K562 (cell line): ENCODE measurements around the gene CTDSP2. TPM values are rescaled to one million over a fixed set of nuclear protein-coding genes. Genes with fewer than 3 reads are reported as not detected.

Experiments used
- ATAC-seq: fragments of 200-7000 bp; cut with Tn5 transposase; 3 replicates; pipeline ENCODE4 v1.9.1; 2020; ENCODE audit warnings: moderate library complexity
- BruUV-seq: library from RNA; stranded (reverse); fragments of 400-500 nt; replicated peaks from 2 replicates; lab custom pipeline; 2021; lab: Mats Ljungman, UMichigan
- CTCF ChIA-PET: fragments of 300-600 bp; formaldehyde crosslinking; extraction: SDS; loops from one replicate; lab custom pipeline; 2021; ENCODE audit warnings: low intra/inter-chr PET ratio; lab: Yijun Ruan, JAX
- POLR2A ChIA-PET: fragments of 300-600, 350-650 bp; sonication (Branson Sonifier 250); formaldehyde crosslinking; extraction: SDS; loops from one replicate; lab custom pipeline; 2021; ENCODE audit warnings: antibody characterized with exemption, inconsistent platforms; lab: Yijun Ruan, JAX
- DNase-seq, 4 experiments: peaks; one replicate each; pipeline versions ENCODE4 v3.0.0 to v3.0.0-alpha.2; 2011 to 2018; ENCODE audit warnings: low spot score in 3 of 4, mixed read lengths in 3 of 4; ENCODE audit errors: extremely low read depth in 1 of 4
- FAIRE-seq: peaks from 2 replicates; lab custom pipeline; 2011; peaks lifted over from hg19 to GRCh38; lab: Jason Lieb, UNC
- H2AFZ ChIP-seq: 2 replicates; pipeline ENCODE4 v1.6.0; 2011; ENCODE audit warnings: low read depth, low read length, control low read depth, inconsistent platforms
- H3K27ac ChIP-seq: fragments of 200-600 bp; 3 replicates; pipeline ENCODE4 v1.8.0; 2011; ENCODE audit warnings: low read depth, mild to moderate bottlenecking, control low read depth, inconsistent platforms, low read length, moderate library complexity, mixed read lengths; ENCODE audit errors: extremely low read depth
- H3K27me3 ChIP-seq, 2 experiments: fragments of 300-600 bp in 1 of 2; 2 replicates in 1 of 2; 3 replicates in 1 of 2; pipeline versions ENCODE4 v1.6.0 to v1.8.0; 2011; ENCODE audit warnings: inconsistent platforms in 2 of 2, low read length in 2 of 2, mild to moderate bottlenecking in 1 of 2, mixed read lengths in 1 of 2, moderate library complexity in 1 of 2; ENCODE audit not compliant: control insufficient read depth in 2 of 2, insufficient read depth in 2 of 2
- H3K36me3 ChIP-seq: fragments of 300-600 bp; 3 replicates; pipeline ENCODE4 v1.8.0; 2011; ENCODE audit warnings: mild to moderate bottlenecking, low read length, inconsistent platforms; ENCODE audit not compliant: control insufficient read depth, insufficient read depth
- H3K4me1 ChIP-seq, 2 experiments: fragments of 200-600 bp in 1 of 2; replicated peaks in 1 of 2; 2 replicates in 1 of 2; 3 replicates in 1 of 2; pipeline versions ENCODE4 v1.5.1 to v1.8.0; 2011; ENCODE audit warnings: inconsistent platforms in 2 of 2, low read length in 2 of 2, mild to moderate bottlenecking in 1 of 2, mixed read lengths in 1 of 2, moderate library complexity in 1 of 2; ENCODE audit not compliant: control insufficient read depth in 2 of 2, insufficient read depth in 2 of 2
- H3K4me2 ChIP-seq: 2 replicates; pipeline ENCODE4 v1.6.1; 2011; ENCODE audit warnings: low read length, control low read depth, inconsistent platforms, mixed read lengths; ENCODE audit not compliant: insufficient read depth
- H3K4me3 ChIP-seq: fragments of 200-600 bp; sonication (generic), shearing (Covaris generic); 2 replicates; pipeline ENCODE4 v1.5.1; 2016; ENCODE audit warnings: control low read depth, inconsistent platforms
- H3K79me2 ChIP-seq: fragments of 200-600 bp; 3 replicates; pipeline ENCODE4 v1.8.0; 2011; ENCODE audit warnings: low read length, inconsistent platforms; ENCODE audit not compliant: control insufficient read depth, insufficient read depth
- H3K9ac ChIP-seq, 2 experiments: 2 replicates each; pipeline versions ENCODE4 v1.6.0 to v1.6.1; 2011; ENCODE audit warnings: low read depth in 2 of 2, low read length in 2 of 2, control low read depth in 1 of 2, inconsistent platforms in 1 of 2, mild to moderate bottlenecking in 1 of 2, mixed read lengths in 1 of 2; ENCODE audit not compliant: insufficient read depth in 1 of 2
- H3K9me1 ChIP-seq: one replicate; pipeline ENCODE4 v1.6.0; 2011; ENCODE audit warnings: inconsistent platforms, mild to moderate bottlenecking, low read length, moderate library complexity; ENCODE audit not compliant: control insufficient read depth, insufficient read depth
- H3K9me3 ChIP-seq: replicated peaks from 2 replicates; pipeline ENCODE4 v1.5.1; 2011; ENCODE audit warnings: low read depth, low read length, inconsistent platforms; ENCODE audit not compliant: control insufficient read depth, insufficient read depth
- H4K20me1 ChIP-seq: replicated peaks from 2 replicates; pipeline ENCODE4 v1.6.1; 2011; ENCODE audit warnings: low read length, inconsistent platforms, mixed read lengths; ENCODE audit not compliant: control insufficient read depth, insufficient read depth
- BRD4 ChIP-seq: fragments of 200-600 bp; sonication (generic); IDR thresholded peaks from 2 replicates; pipeline ENCODE4 v1.6.1; 2017; ENCODE audit warnings: inconsistent platforms
- CSDE1 ChIP-seq, 2 experiments: fragments of 450-650 bp; IDR thresholded peaks; 2 replicates each; pipeline ENCODE4 v1.6.1; 2016; ENCODE audit warnings: mild to moderate bottlenecking in 1 of 2
- CXXC5 ChIP-seq: fragments of 250-450 bp; sonication (Bioruptor Pico); IDR thresholded peaks from 2 replicates; pipeline ENCODE4 v1.8.0; 2022; ENCODE audit warnings: inconsistent platforms, mild to moderate bottlenecking, moderate library complexity
- ETV1 ChIP-seq: fragments of 450-650 bp; conservative IDR thresholded peaks from 2 replicates; pipeline ENCODE4 v1.6.1; 2016; ENCODE audit warnings: missing genetic modification characterization, control low read depth, low read depth, missing compliant biosample characterization
- GTF2E2 ChIP-seq: fragments of 200-800 bp; sonication (Bioruptor generic); IDR thresholded peaks from 2 replicates; pipeline ENCODE4 v1.6.1; 2016; ENCODE audit warnings: missing genetic modification characterization, missing compliant biosample characterization
- HDAC2 ChIP-seq: fragments of 450-650 bp; IDR thresholded peaks from 2 replicates; pipeline ENCODE4 v1.6.1; 2016; ENCODE audit warnings: mild to moderate bottlenecking
- KLF6 ChIP-seq: fragments of 250-450 bp; sonication (Bioruptor Pico); IDR thresholded peaks from 2 replicates; pipeline ENCODE4 v1.4.0; 2020; ENCODE audit warnings: mild to moderate bottlenecking, moderate library complexity, borderline replicate concordance
- ZFPM2 ChIP-seq: fragments of 250-450 bp; sonication (Bioruptor Pico); IDR thresholded peaks from 2 replicates; pipeline ENCODE4 v1.5.1; 2022; ENCODE audit warnings: mild to moderate bottlenecking
- WGBS: fragments of 100-300 bp; shearing (Covaris generic); methylation state at CpG from one replicate; pipeline ENCODE4 v1.1.6; 2016; ENCODE audit warnings: low coverage, mixed read lengths; ENCODE audit not compliant: insufficient coverage; ENCODE audit errors: missing lambda C conversion rate; 5-methylcytosine and 5-hydroxymethylcytosine counted together
- in situ Hi-C: fragments of 300-500 bp; cut with MboI; formaldehyde crosslinking; loops from 4 replicates; pipeline ENCODE4 v1.15.0; 2018; ENCODE audit warnings: inconsistent platforms, mixed read lengths
- intact Hi-C: fragments of 100-400 bp; cut with micrococcal nuclease; formaldehyde crosslinking; loops from 2 replicates; pipeline ENCODE4 v1.14.2; 2022
- polyA plus RNA-seq, 8 experiments: library from polyadenylated mRNA; depleted of rRNA in 4 of 8; stranded (reverse) in 5 of 8; unstranded in 3 of 8; fragments of >200 nt; fragmentation: Nextera tagmentation in 2 of 8; fragmentation: Illumina TruSeq in 1 of 8; extraction: Ambion mirVana in 2 of 8; extraction: Trizol in 1 of 8; gene quantifications; 2 replicates each; pipeline versions ENCODE4 v1.2.1 to v1.2.3, GENCODE V29; 2011 to 2014; ENCODE audit warnings: inconsistent platforms in 1 of 8, missing spikeins in 1 of 8
- total RNA-seq, 7 experiments: library from RNA; depleted of rRNA in 6 of 7; stranded (reverse); fragments of >200 nt in 6 of 7; fragmentation: Illumina TruSeq in 2 of 7; extraction: Trizol in 2 of 7; gene quantifications; 2 replicates each; pipeline versions ENCODE4 v1.2.1 to v1.2.3, GENCODE V29; 2011 to 2021; ENCODE audit warnings: low replicate concordance in 1 of 7
- TF ChIP-seq, protein P1 (sequence below): fragments of 200-800 bp; sonication (Bioruptor generic); IDR thresholded peaks from 2 replicates; pipeline ENCODE4 v1.6.1; 2017; ENCODE audit warnings: missing genetic modification characterization, missing compliant biosample characterization
- TF ChIP-seq, protein P2 (sequence below), 2 experiments: IDR thresholded peaks; 2 replicates each; pipeline ENCODE4 v1.6.1; 2012; ENCODE audit warnings: improper control_type of control experiment in 2 of 2, low read depth in 2 of 2, low read length in 2 of 2, borderline replicate concordance in 1 of 2

Gene CTDSP2
- total and polyA plus RNA-seq, 9 of the 15 experiments (the other 6 are each of a cell fraction or from before 2014, with no cell fraction given): 20.4 to 108 (median 47.7) TPM

DNA sequence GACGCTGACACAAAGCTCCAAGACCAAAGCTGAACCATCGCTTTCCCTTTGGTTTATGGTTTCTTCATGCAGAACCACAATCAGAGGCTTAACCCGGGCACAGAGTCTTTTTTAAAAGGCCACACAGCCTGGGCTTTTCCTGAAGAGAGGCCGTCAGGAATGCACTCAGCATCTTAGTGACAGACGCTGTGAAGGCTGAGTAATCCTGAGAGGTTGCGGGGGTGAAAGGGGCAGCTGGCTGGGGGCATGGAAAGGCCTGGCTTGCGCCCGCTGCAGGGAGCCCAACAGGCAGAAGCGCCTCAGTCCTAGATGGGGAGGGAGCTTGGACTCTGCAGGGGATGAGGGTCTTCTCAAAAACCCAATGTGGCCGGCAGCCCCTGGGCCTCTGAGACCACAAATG, 13.6 kb downstream of the CTDSP2 start:
- ChIA-PET CTCF (interaction anchor here (9.0 kb wide), 1 partner anchor 73 kb away, joined by 227 read pairs; no protein-coding TSS in a partner anchor), POLR2A (interaction anchor here (0.9 to 3.2 kb wide), 8 partner anchors 10 to 87 kb away, joined by 3 to 30 read pairs (median 4); no protein-coding TSS in a partner anchor)
- peak overlapping the region in 1 of 2 experiments; percentile 70; a peak in 2 of 4 replicates for H3K9ac ChIP-seq
- BruUV-seq: no TSS peak
- intact Hi-C loops (no loop called here), in situ Hi-C loops (no loop called here)
- H3K9me3 ChIP-seq: no peaks in the 10 kb centered on the region
- H3K9me1 ChIP-seq: peaks cover 9% of the 10 kb centered on the region
- WGBS: 74% methylated on average over 10 of the region's 10 CpGs
- H2AFZ ChIP-seq: no peak overlapping the region
- DNase-seq (no peak), FAIRE-seq (no peak), ATAC-seq (no peak)
- peaks cover 82% of the 10 kb centered on the region for H3K79me2 ChIP-seq
- no peaks in the 10 kb centered on the region for H3K27me3 ChIP-seq
- TF ChIP-seq GTF2E2 (tag): no peak
- no peak for TF ChIP-seq HDAC2
- no peak for TF ChIP-seq BRD4
- no peak for TF ChIP-seq CSDE1 (IDR thresholded peaks at IDR 0.05)
- TF ChIP-seq ETV1: no peak
- no peak for TF ChIP-seq CXXC5 (CRISPR knock-in tag)
- no peak for TF ChIP-seq ZFPM2 (CRISPR knock-in tag)
- TF ChIP-seq, protein P1, sequence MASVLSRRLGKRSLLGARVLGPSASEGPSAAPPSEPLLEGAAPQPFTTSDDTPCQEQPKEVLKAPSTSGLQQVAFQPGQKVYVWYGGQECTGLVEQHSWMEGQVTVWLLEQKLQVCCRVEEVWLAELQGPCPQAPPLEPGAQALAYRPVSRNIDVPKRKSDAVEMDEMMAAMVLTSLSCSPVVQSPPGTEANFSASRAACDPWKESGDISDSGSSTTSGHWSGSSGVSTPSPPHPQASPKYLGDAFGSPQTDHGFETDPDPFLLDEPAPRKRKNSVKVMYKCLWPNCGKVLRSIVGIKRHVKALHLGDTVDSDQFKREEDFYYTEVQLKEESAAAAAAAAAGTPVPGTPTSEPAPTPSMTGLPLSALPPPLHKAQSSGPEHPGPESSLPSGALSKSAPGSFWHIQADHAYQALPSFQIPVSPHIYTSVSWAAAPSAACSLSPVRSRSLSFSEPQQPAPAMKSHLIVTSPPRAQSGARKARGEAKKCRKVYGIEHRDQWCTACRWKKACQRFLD: no peak
- TF ChIP-seq, protein P2, sequence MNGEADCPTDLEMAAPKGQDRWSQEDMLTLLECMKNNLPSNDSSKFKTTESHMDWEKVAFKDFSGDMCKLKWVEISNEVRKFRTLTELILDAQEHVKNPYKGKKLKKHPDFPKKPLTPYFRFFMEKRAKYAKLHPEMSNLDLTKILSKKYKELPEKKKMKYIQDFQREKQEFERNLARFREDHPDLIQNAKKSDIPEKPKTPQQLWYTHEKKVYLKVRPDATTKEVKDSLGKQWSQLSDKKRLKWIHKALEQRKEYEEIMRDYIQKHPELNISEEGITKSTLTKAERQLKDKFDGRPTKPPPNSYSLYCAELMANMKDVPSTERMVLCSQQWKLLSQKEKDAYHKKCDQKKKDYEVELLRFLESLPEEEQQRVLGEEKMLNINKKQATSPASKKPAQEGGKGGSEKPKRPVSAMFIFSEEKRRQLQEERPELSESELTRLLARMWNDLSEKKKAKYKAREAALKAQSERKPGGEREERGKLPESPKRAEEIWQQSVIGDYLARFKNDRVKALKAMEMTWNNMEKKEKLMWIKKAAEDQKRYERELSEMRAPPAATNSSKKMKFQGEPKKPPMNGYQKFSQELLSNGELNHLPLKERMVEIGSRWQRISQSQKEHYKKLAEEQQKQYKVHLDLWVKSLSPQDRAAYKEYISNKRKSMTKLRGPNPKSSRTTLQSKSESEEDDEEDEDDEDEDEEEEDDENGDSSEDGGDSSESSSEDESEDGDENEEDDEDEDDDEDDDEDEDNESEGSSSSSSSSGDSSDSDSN (IDR thresholded peaks at IDR 0.05; ENCODE audit: borderline replicate concordance in 1 of 2, low read depth in 2 of 2, low read length in 2 of 2): no peak
- no peak for TF ChIP-seq KLF6 (CRISPR knock-in tag)
- H3K4me3 ChIP-seq: no peak overlapping the region
- peaks cover 23% of the 10 kb centered on the region; the same call in 2 of the 3 replicates for H3K36me3 ChIP-seq
- no peak overlapping the region for H3K4me2 ChIP-seq
- no peak overlapping the region for H3K27ac ChIP-seq
- H4K20me1 ChIP-seq: peaks cover 66% of the 10 kb centered on the region
- peaks cover 30% of the 10 kb centered on the region in 2 experiments for H3K4me1 ChIP-seq
